T-helper 2 cell (primary cell): ENCODE data around the gene NSG1.
A peak's percentile ranks its signal among the peaks of the same experiment; 100 is the strongest.

ENCODE experiments used
- DNase-seq, 5 experiments: peaks; one replicate each; pipeline versions ENCODE4 v3.0.0 to v3.0.0-alpha.2; 2012 to 2022

NSG1 gene

DNA sequence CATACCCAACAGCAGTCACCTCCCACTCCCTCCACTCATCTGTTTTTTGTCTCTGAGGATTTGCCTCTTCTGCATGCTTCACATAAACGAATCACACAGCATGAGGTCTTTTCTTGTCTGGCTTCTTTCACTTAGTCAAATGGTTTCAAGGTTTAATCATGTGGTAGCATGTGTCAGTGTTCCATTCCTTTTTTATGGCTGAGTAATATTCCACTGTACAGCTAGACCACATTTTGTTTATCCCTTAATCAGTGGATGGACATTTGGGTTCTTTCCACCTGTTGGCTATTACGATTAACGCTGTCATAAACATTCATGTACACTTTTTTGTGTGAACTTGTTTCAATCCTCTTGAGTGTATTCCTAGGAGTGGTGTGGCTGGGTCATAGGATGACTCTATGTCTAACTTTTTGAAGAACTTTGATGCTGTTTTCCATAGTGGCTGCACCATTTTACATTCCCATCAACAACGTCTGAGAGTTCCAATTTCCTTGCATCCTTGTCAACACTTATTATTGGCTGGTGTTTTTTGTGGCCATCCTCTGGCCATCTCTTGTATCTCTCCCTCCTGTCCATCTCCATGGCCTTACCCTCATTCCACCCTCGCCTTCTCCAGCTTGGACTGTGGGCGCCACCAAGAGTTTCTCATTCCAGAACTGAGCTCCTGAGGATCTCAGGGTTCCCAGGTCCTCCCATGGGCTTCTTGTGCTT is 12.4 kb upstream of the NSG1 start:
- DNase-seq: no peak

DNA sequence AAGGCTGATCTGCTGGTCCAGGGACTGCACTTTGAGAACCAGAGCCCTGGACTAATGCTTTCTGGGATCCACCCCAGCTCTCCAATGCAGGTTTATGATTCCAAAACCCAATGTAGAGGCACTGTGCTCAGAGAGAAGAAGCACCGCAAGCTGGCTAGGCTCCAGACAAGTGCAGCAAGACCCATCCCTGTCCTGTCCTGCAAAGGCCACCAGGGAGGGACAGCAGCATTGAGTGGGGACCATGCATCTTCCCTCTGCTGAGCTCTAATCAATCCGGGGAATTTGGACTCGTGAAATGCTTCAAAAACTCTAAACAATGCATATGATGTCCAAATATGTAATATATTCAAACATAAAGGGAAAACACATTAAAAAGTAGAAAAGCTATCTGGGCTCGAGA is 10.8 kb upstream of the NSG1 start:
- DNase-seq: no peak

- DNase-seq: no peak
Observed at GRCh38 chr4:4377191-4377590, 9.7 kb upstream of the NSG1 start.

GRCh38 chr4:4377732-4378460 is 9.0 kb upstream of the NSG1 start:
- no peak for DNase-seq

DNA sequence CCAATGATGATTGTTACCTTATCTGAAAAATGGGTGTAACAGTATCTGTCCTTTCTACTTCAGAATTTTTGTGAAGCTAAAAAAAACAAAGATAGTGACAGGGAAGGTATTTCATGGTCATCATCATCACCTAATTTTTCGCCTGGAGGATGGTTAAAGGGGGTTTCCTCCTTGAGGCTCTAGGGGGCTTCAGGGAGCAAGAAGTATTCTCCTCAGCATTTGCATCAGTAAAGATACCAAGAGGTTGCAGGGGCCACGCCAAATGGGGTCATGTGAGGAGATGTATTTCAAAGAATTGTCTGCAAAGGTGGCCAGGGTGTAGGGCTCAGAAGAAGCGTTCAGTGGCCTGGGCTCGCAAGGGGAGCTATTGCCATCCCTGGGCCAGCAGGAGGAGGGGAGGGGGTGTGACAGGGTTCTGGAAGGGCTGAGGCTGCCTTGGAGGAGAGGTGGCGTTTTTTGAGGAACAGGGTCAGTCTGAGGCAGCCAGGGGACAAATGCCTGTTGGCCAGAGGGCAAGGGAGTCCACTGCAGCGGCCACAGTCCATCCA is 7.3 kb upstream of the NSG1 start:
- no peak for DNase-seq

DNA sequence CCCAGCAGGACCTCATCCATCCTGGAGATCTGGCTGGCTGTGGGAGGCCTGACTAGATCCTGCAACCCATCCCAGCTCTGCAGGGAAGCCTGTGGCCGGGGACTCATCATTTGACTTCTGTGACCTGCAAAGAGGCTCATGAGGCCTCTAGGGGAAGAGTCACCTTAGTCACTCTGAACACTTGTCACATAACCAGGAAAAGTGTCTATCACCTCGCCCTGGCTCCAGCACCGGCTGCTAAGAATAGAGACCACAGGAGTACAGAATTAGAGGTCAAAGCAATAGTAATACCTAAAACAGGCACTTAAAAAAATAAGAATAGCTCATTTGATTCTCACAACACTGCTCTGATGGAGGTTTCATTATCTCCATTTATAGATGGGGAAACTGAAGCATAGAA is 3.8 kb upstream of the NSG1 start:
- no peak for DNase-seq

DNA sequence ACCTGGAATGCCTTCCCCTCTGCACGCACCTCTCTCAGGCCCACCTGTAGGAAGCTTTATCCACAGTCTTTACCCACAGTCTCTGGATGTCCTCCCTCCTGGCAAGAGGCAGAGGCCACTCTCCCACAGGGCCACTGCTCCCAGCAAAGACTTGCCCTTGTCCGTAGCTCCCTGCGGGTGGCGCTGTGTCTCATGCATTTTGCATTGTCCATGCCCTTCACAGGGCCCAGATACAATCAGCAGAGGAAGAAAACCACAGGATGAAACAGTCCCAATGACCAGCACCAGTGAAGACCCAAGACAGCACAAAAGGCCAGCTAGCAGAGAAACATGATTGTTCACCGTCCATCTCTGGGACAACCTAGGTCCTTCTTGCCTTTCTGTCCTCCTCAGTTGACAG is 2.1 kb upstream of the NSG1 start:
- DNase-seq: no peak

DNA sequence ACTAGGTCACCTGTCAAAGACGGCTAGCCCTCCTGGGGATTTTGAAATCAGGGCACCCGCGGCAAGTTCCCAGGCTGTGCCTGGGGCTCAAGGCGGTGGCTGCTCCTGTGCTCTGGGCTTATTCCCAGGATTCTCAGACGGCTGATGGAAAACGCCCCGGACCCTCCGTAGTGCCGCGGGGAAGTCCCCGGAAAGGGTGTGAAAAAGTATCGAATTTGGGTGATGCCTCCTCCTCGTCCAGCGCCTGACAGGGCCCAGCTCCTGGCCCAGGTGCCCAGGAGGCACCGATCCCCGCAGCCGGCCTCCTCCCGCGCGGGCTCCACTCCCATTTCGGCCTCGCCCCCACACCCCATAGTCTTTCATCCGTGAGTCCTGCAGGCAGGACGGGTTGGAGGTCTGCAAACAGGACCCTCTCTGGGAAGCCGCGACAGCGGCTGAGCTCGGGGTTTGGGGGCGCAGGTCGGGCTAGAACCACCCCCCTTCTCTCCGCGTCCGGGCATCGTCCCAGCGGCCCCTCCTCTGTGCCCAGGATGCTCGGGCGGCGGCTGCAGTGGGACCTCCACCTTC is 1.1 kb upstream of the NSG1 start:
- DNase-seq: no peak

DNA sequence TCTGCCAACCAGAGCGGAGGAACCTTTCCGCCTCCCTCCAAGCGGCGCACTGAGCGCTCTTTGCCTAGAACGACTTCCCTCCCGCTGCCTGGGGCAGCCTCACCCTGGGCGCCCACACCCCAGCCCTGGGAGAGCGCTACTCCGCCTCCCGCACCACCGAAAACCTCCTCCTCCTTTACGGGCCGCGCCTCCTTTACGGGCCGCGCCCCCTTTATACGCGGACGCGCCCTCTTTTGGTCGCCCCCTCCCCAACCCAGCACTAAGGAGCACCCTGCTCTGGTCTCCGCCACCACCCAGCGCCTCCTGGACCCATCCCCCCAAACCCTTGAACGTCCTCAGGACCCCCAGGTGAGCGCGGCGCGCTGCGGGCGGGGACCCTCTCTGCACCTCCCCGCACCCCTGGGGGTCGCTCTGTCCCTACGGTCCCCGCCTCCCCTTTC is 586 bp upstream of the NSG1 start:
- DNase-seq: peak in 1 of 5 experiments; percentile 24

DNA sequence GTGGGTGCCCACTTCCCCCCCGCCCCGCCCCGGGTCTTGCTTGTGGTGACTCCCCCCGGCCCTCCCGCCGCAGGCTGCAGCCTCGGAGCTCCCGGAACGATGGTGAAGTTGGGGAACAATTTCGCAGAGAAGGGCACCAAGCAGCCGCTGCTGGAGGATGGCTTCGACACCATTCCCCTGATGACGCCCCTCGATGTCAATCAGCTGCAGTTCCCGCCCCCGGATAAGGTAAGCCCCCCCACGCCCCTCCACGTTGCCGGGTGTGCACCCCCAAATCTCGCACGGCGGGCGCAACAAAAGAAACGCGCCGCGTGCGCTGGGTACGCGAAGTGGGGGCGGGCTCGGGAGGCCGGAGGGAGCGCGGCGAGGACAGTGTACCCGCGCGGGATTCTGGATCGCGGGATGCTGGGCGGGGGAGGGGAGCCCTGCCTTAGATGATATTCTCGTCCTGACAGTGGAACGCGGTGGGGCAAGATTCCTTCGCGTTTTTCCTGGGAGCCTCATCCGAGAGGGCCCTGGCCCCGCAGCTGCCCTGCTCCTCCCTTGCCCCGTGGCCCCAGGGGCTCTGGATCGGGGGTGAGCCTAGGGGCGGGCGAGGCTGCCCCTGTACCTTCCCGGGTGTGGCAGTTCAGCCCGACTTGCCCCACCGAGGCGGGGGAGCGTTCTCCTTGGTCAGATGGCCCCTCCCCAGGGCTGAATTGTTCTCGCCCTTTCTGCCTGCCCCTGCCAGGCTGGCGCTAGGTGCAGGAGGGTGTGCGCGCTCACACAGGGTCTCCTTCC is 819 bp downstream of the NSG1 start:
- DNase-seq: no peak

DNA sequence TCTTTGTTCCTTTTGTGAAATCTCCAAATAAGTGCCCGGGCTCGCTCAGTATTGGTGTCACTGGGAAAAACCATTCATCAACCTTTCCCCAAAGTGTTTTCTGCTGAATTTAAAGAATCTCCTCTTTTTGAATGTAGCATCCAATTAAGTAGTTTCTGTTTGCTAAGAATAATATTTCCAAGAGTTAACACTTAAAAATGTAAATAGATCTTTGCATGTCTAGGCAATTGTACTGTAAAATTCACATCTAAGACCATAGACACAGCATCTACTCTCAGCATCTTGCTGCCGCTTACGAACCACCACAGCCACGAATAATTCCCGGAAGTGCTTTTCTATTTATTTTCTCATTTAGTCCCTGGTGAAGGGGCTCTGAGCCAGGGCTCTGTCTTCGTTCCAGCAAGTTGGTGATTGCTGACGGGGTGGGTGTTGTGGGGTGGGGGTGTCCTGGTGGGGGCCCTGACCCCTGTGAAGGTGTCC is 1.4 kb downstream of the NSG1 start:
- DNase-seq: no peak

DNA sequence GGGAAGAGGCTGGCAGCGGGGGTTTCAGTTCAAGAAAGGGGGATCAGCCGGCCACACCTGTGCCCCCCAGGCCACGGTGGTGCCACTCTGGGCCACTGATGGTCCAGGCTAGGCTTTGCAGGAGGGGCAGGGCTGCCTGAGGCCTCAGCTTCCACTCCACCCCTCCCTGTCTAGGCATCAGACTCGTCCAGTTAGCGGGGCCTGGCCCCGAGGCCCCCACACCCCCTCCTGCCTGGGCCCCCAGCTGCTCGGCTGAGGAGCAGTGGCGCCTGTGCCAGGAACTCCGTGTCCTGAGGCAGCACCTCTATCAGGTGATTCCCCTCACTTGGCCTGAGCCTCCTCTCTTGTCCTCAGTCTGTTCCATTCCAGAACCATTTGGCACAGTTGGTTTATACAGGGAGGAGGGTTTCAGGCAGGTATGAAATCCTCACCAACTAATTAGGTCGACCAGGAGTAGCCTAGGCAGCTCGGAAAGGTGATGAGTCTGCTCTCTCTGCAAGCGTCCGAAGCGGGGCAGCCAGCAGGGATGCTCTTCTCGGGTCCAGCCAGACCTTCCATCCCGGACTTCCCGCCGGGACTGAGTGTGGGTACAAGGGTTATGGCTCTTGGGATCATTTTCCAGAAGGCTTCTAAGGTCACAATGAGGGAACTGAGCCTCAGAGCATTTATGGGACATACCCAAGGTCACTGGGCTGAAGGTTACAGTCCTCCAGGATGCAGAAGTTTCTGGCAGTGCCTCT is 2.1 kb downstream of the NSG1 start:
- no peak for DNase-seq

DNA sequence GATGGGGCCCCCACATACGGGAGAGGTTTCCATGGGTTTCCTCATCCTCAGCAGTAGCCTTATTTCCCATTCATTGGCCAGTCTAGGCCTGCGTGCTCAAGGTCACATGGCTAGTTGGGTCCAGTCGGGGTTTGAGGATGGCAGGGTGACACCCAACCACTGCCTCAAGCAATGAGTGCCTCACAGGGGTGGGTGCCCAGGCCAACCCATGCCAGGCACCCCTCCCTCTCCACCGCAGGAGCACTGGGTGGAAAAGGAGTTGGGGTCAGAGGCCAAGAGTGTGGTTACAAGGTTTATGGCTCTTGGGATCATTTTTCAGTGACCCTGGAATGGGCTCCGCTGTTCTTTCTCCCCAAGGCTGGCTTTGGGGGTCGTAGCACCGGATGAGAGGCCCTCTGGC is 3.1 kb downstream of the NSG1 start:
- DNase-seq: no peak

DNA sequence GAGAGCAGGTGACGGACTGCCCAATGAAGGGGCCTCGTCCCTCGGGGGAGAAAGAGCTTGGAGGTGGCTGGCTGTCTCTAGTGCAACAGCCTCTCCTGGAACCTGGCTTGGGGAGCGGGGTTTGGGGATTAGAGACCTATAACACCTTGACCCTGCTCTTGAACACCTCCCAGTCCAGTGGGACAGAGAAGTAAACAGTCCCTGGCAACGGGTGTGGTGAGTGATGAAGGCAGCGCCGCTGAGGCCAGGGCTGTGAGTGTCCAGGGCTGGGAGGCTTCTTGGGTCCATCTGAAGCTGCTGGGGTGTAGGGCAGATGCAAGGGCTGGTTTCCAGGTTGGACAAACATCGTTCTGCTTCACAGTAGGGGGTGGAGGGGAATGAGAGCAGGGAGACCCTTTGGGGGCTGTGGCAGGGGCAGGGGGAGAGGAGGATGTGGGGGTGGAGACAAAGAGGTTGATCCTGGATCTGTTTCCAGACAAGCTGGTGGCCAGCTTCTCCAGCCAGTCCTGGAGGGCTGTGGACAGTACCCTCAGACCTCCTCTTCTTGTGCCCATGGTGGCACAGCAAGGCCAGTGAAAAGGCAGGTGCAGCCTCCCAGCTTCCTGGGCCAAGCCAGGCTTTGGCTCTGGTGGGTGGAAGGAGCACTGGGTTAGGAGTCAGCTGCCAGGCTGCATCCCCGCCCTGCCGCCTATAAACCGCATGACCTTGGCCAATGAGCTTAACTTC is 3.8 kb downstream of the NSG1 start:
- DNase-seq: no peak

DNA sequence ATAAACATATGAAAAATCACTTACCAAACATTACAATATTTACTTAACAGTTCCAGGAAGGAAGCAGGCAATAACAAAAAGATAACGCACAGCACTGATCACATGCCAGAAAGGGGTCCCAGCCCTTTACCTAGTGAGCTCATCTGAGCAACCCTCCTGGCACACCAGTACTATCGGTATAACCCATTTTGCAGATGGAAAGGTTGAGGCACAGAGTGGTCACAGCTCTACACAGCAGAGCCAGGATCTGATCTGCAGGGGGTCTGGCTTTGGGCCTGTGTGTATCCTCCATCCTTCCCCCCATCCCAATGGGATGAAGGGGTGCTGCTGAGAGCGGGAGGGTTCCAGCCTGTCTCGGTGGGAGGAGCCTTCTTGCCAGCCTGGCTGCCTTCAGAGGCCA is 5.0 kb downstream of the NSG1 start:
- no peak for DNase-seq

GRCh38 chr4:4392501-4393183 is 5.7 kb downstream of the NSG1 start:
- no peak for DNase-seq

DNA sequence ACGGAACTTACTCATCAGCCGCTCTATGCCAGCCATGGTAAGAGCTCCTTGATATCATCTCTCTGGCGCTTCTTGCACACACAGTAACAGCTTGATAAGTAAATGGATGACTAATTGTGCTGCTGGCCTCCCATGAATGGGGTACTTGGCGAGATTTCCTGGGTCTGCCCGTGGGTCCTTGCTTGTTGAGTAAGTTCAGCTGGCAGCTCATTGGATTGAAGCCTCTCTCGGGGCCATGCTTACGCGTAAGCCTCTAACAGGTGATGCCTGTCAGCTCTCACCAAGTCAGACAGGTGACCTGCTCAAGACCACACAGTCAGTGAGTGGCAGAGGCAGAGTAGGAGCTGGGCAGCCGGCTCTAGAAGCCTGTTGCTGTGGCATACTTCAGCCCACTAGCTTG is 7.7 kb downstream of the NSG1 start:
- no peak for DNase-seq

GRCh38 chr4:4395371-4395770 is 8.5 kb downstream of the NSG1 start:
- DNase-seq: no peak

DNA sequence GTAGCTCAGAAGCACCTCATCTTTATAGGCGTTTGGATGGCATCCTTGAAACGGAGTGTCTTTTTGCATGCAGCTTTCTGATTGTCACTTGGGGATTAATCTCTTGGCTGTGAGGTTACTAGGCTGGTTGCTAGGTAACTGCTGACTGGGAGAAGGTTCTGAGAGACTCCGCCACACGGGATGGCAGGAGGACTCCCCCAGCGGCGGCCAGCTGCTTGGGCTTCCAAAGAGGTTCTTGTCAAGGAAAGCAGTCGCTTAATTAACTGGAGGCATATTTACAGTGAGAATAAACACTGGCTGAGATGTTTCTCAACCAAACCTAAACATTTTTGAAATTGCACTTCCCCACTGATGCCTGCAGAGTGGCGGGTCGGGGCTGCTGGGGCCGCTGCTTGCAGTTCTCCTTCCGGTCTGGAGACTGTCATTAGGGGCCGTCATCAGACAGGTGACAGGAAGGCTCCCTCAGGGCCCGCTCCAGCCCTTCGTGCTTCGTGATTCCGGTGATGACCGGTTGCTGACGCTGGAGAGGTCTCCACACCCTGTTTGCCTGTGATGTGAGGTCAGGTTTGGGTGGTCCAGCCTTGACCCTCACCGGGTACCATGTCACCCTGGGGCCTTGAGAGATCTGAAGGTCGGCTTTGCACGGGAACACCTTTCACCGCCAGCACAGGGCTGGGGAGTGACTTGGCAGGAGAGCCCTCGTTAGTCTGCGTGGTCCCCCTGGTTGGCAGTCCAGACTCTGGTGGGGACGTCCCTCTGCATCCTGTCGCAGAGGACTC is 9.1 kb downstream of the NSG1 start:
- no peak for DNase-seq
